PC-3 (cell line): ENCODE measurements around the gene TMCC3. TPM values are rescaled to one million over a fixed set of nuclear protein-coding genes. Genes with fewer than 3 reads are reported as not detected.
"Not testable (repeated sequence)": the region's sequence is repeated elsewhere in the genome, so short reads cannot be mapped to it uniquely, and the experiment has no call there.

ENCODE experiments used
- ATAC-seq: fragments of 200-7000 bp; cut with Tn5 transposase; 2 replicates; pipeline ENCODE4 v1.9.1; 2020; ENCODE audit warnings: mild to moderate bottlenecking, moderate library complexity
- BruUV-seq: library from RNA; stranded (reverse); fragments of 400-500 nt; replicated peaks from 2 replicates; lab custom pipeline; 2021; lab: Mats Ljungman, UMichigan
- CTCF ChIA-PET: fragments of 300-600 bp; sonication (Branson Sonifier 250); formaldehyde crosslinking; loops from one replicate; lab custom pipeline; 2022; ENCODE audit warnings: antibody characterized with exemption; lab: Charles Lee
- POLR2A ChIA-PET: fragments of 300-600 bp; sonication (Branson Sonifier 250); formaldehyde crosslinking; loops from one replicate; lab custom pipeline; 2022; ENCODE audit warnings: antibody characterized with exemption; ENCODE audit not compliant: unreplicated experiment; lab: Charles Lee
- DNase-seq: peaks from one replicate; pipeline ENCODE4 v3.0.0-alpha.2; 2015
- H2AFZ ChIP-seq: fragments of 300-600 bp; sonication (generic); 2 replicates; pipeline ENCODE4 v1.6.0; 2016; ENCODE audit warnings: antibody characterized with exemption, low read length
- H3F3A ChIP-seq: fragments of 300-600 bp; sonication (generic); one replicate; pipeline ENCODE4 v1.6.0; 2017; ENCODE audit warnings: antibody characterized with exemption, low read length, control low read depth, mild to moderate bottlenecking; ENCODE audit not compliant: unreplicated experiment
- H3K27ac ChIP-seq: fragments of 300-600 bp; sonication (generic); 2 replicates; pipeline ENCODE4 v1.5.1; 2016; ENCODE audit warnings: mild to moderate bottlenecking, low read length
- H3K27me3 ChIP-seq: fragments of 300-600 bp; sonication (generic); 2 replicates; pipeline ENCODE4 v1.6.1; 2016; ENCODE audit warnings: low read length, mixed read lengths
- H3K36me3 ChIP-seq: fragments of 300-600 bp; sonication (generic); 2 replicates; pipeline ENCODE4 v1.6.1; 2016; ENCODE audit warnings: low read depth, mixed run types, low read length, mixed read lengths
- H3K4me1 ChIP-seq: fragments of 300-600 bp; sonication (generic); 2 replicates; pipeline ENCODE4 v1.5.1; 2016; ENCODE audit warnings: low read length; ENCODE audit not compliant: insufficient read depth
- H3K4me2 ChIP-seq: fragments of 300-600 bp; sonication (generic); 2 replicates; pipeline ENCODE4 v1.6.0; 2016; ENCODE audit warnings: low read length
- H3K4me3 ChIP-seq: fragments of 300-600 bp; sonication (generic); 2 replicates; pipeline ENCODE4 v1.5.1; 2016; ENCODE audit warnings: mild to moderate bottlenecking, low read length, mixed read lengths
- H3K79me2 ChIP-seq: fragments of 300-600 bp; sonication (generic); 2 replicates; pipeline ENCODE4 v1.6.1; 2017; ENCODE audit warnings: low read length, mixed read lengths
- H3K9ac ChIP-seq: fragments of 300-600 bp; sonication (generic); 2 replicates; pipeline ENCODE4 v1.6.0; 2016; ENCODE audit warnings: mild to moderate bottlenecking, low read length
- H3K9me2 ChIP-seq: fragments of 300-600 bp; sonication (generic); replicated peaks from 2 replicates; pipeline ENCODE4 v1.6.1; 2016; ENCODE audit warnings: mixed run types, low read length, mixed read lengths
- H3K9me3 ChIP-seq: fragments of 300-600 bp; sonication (generic); 2 replicates; pipeline ENCODE4 v1.6.1; 2016; ENCODE audit warnings: low read length, mixed read lengths
- H4K20me1 ChIP-seq: fragments of 300-600 bp; sonication (generic); 2 replicates; pipeline ENCODE4 v1.6.1; 2016; ENCODE audit warnings: low read length, mixed read lengths
- CTCF ChIP-seq: fragments of 300-600 bp; sonication (generic); conservative IDR thresholded peaks from 2 replicates; pipeline ENCODE4 v1.5.1; 2017; ENCODE audit warnings: antibody characterized with exemption, low read depth, mild to moderate bottlenecking, low read length
- EZH2 ChIP-seq: fragments of 300-600 bp; sonication (generic); IDR thresholded peaks from one replicate; pipeline ENCODE4 v1.6.1; 2017; ENCODE audit warnings: antibody characterized with exemption, mild to moderate bottlenecking, low read length; ENCODE audit not compliant: unreplicated experiment
- EZH2phosphoT487 ChIP-seq: fragments of 300-600 bp; sonication (generic); IDR thresholded peaks from 2 replicates; pipeline ENCODE4 v1.6.1; 2018; ENCODE audit warnings: mild to moderate bottlenecking, antibody characterized with exemption, low read length, borderline replicate concordance
- intact Hi-C: fragments of 100-400 bp; cut with micrococcal nuclease; formaldehyde crosslinking; loops from 2 replicates; pipeline ENCODE4 v1.9.0; 2023
- total RNA-seq: library from RNA; depleted of rRNA; stranded (reverse); fragments of >200 nt; gene quantifications from 2 replicates; pipeline ENCODE4 v1.2.3, GENCODE V29; 2014

The TMCC3 gene
- total RNA-seq, 1 experiment from 2014 or later = 6.5 TPM

GRCh38 chr12:94698578-94698977, 48.2 kb upstream of the TMCC3 start:
- H3K9me3 ChIP-seq = no peaks in the 10 kb centered on the region
- no peak for DNase-seq
- no peaks in the 10 kb centered on the region for H4K20me1 ChIP-seq
- H3K79me2 ChIP-seq = no peaks in the 10 kb centered on the region
- peaks cover 5% of the 10 kb centered on the region for H3K4me1 ChIP-seq
- intact Hi-C loops = no loop called here
- no peaks in the 10 kb centered on the region for H3F3A ChIP-seq
- H3K9ac ChIP-seq = no peak overlapping the region
- H3K4me2 ChIP-seq = no peak overlapping the region
- no peaks in the 10 kb centered on the region for H3K36me3 ChIP-seq
- H3K9me2 ChIP-seq = no peaks in the 10 kb centered on the region
- H2AFZ ChIP-seq = no peak overlapping the region
- no peak for TF ChIP-seq EZH2phosphoT487
- no peak for TF ChIP-seq CTCF
- TF ChIP-seq EZH2 = no peak
- POLR2A ChIA-PET = interaction anchor here (0.7 kb wide), 1 partner anchor 75 kb away, joined by 4 read pairs; no protein-coding TSS in a partner anchor
- ATAC-seq = no peak
- CTCF ChIA-PET = no interaction called here
- BruUV-seq = no TSS peak
- H3K27me3 ChIP-seq = no peaks in the 10 kb centered on the region
- H3K4me3 ChIP-seq = no peak overlapping the region
- no peak overlapping the region for H3K27ac ChIP-seq

GRCh38 chr12:94697631-94698030, 47.3 kb upstream of the TMCC3 start:
- ATAC-seq = no peak
- Histone ChIP-seq H2AFZ (no peak overlapping the region), H3K27ac (no peak overlapping the region), H3K27me3 (no peaks in the 10 kb centered on the region), H3K4me1 (peaks cover 5% of the 10 kb centered on the region; the same call in 1 of the 2 replicates), H4K20me1 (no peaks in the 10 kb centered on the region), H3F3A (no peaks in the 10 kb centered on the region), H3K79me2 (no peaks in the 10 kb centered on the region), H3K9ac (no peak overlapping the region), H3K4me3 (no peak overlapping the region), H3K9me2 (no peaks in the 10 kb centered on the region), H3K36me3 (no peaks in the 10 kb centered on the region), H3K9me3 (no peaks in the 10 kb centered on the region), H3K4me2 (no peak overlapping the region)
- POLR2A ChIA-PET = no interaction called here
- DNase-seq = no peak
- intact Hi-C loops = no loop called here
- no peak for TF ChIP-seq EZH2phosphoT487
- CTCF ChIA-PET = no interaction called here
- no TSS peak for BruUV-seq

DNA sequence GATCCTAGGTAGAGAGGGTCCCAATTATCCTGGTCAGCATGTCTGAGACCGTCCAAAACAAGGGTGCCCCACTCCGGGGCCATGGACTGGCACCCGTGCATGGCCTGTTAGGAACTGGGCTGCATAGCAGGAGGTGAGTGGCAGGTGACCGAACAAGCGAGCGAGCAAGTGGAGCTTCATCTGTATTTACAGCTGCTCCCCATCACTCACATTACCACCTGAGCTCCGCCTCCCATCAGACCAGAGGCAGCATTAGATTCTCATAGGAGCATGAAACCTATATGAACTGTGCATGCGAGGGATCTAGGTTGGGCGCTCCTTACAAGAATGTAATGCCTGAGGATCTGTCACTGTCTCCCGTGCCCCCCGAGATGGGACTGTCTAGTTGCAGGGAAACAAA, 44.4 kb upstream of the TMCC3 start:
- Histone ChIP-seq H3K4me1 (peaks cover under 1% of the 10 kb centered on the region; the same call in 1 of the 2 replicates), H3K4me3 (no peak overlapping the region), H3K36me3 (no peaks in the 10 kb centered on the region), H3K4me2 (no peak overlapping the region), H3K9me2 (no peaks in the 10 kb centered on the region), H3K27ac (no peak overlapping the region), H3K9ac (no peak overlapping the region), H2AFZ (no peak overlapping the region), H3F3A (no peaks in the 10 kb centered on the region), H3K79me2 (no peaks in the 10 kb centered on the region), H3K27me3 (no peaks in the 10 kb centered on the region), H3K9me3 (no peaks in the 10 kb centered on the region), H4K20me1 (no peaks in the 10 kb centered on the region)
- TF ChIP-seq CTCF (no peak), EZH2 (no peak), EZH2phosphoT487 (no peak)
- ChIA-PET CTCF (no interaction called here), POLR2A (no interaction called here)
- intact Hi-C loops = no loop called here
- ATAC-seq (no peak), DNase-seq (no peak)
- BruUV-seq = no TSS peak

DNA sequence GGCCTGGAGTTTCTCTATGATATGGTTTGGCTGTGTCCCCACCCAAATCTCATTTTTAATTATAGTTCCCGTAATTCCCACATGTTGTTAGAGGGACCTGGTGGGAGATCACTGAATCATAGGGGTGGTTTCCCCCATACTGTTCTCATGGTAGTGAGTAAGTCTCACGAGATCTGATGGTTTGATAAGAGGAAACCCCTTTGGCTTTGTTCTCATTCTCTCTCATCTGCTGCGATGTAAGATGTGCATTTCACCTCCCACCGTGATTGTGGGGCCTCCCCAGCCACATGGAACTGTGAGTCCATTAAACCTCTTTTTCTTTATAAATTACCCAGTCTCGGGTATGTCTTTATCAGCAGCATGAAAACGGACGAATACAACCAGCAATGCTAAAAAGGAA, 42.5 kb upstream of the TMCC3 start:
- H3K9ac ChIP-seq, H4K20me1 ChIP-seq, H3K27ac ChIP-seq, CTCF ChIA-PET, BruUV-seq, H3F3A ChIP-seq, H3K9me3 ChIP-seq, H3K4me3 ChIP-seq, H3K4me1 ChIP-seq, intact Hi-C loops, DNase-seq, H3K36me3 ChIP-seq, ATAC-seq, H3K4me2 ChIP-seq, POLR2A ChIA-PET, H3K27me3 ChIP-seq, H3K79me2 ChIP-seq, H2AFZ ChIP-seq, H3K9me2 ChIP-seq: not testable (repeated sequence)
